B cell (primary cell): ENCODE data around the gene NCOA7.

ENCODE experiments used
- CTCF ChIP-seq: fragments of 200-600 bp; IDR thresholded peaks from one replicate; pipeline ENCODE4 v1.8.0; 2022; ENCODE audit warnings: antibody characterized with exemption, mild to moderate bottlenecking
- EZH2 ChIP-seq: IDR thresholded peaks from 2 replicates; pipeline ENCODE4 v1.6.1; 2012; ENCODE audit warnings: borderline replicate concordance, low read depth, mild to moderate bottlenecking, moderate library complexity, low read length; ENCODE audit not compliant: insufficient read depth, poor library complexity, severe bottlenecking

- TF ChIP-seq EZH2: no peak
- TF ChIP-seq CTCF: no peak
Observed at GRCh38 chr6:125882243-125882642, 91.5 kb downstream of the NCOA7 start.
